Activated CD4-positive, CD25-positive, alpha-beta regulatory T cell (primary cell): ENCODE measurements around the gene NCAPD2.
A peak's percentile ranks its signal among the peaks of the same experiment; 100 is the strongest.
"Not testable (repeated sequence)": the region's sequence is repeated elsewhere in the genome, so short reads cannot be mapped to it uniquely, and the experiment has no call there.

Experiments
- DNase-seq, 4 experiments: peaks; one replicate each; lab custom pipeline; 2025; lab: John Stamatoyannopoulos, UW

NCAPD2 gene

GRCh38 chr12:6463216-6463615 is 30.7 kb upstream of the NCAPD2 start:
- no peak for DNase-seq

DNA sequence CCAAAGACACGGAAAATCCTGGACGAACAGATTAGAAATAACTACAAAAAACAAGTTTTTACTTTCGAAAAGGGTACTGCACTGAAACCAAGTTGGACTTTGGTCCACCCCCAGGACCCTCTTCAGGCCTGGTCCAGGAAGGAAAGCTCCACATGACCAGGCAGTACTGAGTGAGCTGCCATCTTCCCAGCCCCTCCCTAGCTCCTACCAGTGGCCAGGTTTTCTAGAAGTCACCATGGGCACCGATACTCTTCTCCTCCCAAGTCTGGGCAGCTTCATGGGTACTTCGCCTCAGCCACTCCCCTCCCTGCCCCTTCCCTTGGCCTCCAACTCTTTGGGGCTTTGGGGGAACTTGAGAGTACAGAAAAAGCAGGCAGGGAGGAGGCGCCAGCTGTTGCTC is 30.0 kb upstream of the NCAPD2 start:
- DNase-seq = no peak

GRCh38 chr12:6464531-6464930 is 29.4 kb upstream of the NCAPD2 start:
- no peak for DNase-seq

DNA sequence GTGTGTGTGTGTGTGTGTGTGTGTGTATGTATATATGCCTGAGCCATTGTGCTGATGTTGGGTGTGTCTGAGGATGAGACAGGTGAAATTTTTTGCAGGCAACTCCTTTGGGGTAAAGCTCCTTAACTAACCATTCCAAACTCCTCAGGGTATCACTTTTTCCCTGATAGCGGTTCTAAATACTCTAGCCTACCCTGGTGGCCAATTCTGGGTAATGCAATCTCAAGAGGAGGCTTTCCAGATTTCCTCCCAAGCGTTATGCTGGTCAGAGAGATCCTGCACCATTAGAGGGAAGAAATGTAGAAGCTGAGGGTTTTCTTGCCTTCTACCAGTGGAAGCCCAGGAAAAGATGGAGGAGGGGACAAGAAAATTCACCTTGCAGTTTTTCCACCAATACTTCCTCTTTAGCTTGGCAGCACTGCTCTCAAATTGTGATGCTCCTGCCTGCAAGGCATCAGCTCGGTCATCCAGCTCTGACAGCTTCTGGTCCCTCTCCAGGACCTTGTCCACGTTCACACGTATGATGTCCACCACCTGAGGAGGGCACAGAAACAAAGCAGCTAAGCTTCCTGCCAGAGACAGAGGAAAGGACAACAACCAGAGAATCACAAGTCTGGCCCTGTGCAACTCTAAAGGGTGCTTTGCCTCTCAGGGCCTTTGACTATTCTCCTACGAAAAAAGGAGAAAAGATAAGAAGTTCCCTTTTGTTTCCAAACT is 28.3 kb upstream of the NCAPD2 start:
- DNase-seq = peak in 1 of 4 experiments; percentile 18

DNA sequence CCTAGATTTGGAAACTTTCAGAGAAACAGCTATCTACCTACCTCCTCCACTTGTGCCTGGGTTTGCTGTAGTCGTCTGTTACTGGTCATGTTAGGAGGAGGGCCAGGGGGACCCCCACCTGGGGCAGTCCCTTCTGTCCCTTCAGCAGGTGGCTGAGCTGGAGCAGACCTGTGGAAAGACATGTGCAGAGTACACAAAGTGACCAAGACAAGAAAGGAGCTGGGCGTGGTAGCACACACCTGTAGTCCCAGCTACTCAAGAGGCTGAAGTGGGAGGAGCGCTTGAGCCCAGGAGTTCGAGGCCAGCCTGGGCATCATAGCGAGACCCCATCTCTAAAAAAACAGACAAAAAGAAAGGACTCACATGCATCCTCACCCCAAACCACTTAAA is 27.7 kb upstream of the NCAPD2 start:
- no peak for DNase-seq

- DNase-seq = not testable (repeated sequence)
Measured at GRCh38 chr12:6466751-6467150, 27.2 kb upstream of the NCAPD2 start.

DNA sequence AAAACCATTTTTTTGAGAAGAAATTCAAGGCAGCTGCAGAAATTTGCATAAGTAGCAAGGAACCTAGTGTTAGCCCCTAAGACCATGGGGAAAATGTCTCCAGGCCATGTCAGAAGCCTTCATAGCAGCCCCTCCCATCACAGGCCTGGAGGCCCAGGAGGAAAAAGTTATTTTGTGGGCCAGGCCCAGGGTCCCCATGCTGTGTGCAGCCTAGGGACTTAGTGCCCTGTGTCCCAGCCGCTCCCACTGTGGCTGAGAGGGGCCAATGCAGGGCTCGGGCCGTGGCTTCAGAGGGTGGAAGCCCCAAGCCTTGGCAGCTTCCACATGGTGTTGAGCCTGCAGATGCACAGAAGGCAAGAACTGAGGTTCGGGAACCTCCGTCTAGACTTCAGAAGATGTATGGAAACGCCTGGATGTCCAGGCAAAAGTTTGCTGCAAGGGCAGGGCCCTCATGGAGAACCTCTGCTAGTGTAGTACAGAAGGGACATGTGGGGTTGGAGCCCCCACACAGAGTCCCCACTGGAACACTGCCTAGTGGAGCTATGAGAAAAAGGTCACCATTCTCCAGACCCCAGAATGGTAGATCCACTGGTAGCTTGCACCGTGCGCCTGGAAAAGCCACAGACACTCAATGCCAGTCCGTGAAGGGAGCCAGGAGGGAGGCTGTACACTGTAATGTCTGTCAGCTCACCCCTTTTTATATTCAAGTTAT is 26.2 kb upstream of the NCAPD2 start:
- not testable (repeated sequence) for DNase-seq

DNA sequence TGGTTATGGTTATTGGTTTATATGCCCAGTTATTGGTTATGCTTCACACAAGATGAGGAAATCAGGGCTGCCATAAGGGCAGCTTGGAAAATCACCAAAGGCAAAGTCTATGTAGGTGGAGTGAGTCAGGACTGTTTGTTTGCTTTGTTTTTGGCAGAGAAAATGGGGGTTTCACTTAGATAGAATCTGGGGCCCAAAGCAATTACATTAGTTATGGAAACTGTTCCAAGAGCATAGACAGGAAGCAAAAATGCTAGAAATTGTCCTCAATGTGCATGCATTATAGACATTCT is 25.7 kb upstream of the NCAPD2 start:
- DNase-seq = no peak

- no peak for DNase-seq
Measured at GRCh38 chr12:6469092-6469491, 24.8 kb upstream of the NCAPD2 start.

DNA sequence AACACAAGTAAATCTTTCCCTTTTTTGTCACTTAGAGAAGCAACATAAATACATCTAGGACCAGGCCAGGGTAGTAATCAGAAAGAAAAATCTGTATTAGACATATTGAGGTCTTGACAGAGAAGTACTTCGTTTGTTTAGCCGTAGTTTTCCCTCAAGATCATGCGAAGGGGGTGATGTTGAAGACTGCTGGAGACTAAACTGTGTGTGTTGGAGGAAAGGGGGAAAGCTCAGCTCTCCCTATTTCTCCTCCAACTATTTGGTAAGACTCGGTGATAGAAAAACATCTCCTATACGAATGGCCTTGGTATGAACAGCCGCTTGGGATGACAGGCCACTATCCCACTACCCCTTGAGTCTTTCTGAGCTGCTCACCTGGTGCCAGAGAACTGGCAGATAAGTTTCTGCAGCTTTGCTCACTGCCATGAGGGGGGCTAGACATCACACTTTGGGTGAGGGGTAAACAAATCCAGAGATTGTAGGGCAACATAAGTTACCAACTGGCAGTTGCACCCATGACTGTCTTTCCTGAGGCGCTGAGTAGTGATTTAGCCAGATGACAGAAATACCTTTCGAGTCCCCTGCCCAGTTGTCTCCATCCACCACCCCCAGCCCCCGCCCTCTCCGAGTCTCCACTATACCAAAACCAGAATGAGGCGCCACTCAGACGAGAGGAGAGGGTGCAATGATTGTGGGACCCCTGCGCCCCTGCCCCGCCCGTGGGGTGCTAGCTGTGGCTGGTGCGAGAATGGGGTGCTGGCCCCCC is 24.1 kb upstream of the NCAPD2 start:
- DNase-seq = no peak

DNA sequence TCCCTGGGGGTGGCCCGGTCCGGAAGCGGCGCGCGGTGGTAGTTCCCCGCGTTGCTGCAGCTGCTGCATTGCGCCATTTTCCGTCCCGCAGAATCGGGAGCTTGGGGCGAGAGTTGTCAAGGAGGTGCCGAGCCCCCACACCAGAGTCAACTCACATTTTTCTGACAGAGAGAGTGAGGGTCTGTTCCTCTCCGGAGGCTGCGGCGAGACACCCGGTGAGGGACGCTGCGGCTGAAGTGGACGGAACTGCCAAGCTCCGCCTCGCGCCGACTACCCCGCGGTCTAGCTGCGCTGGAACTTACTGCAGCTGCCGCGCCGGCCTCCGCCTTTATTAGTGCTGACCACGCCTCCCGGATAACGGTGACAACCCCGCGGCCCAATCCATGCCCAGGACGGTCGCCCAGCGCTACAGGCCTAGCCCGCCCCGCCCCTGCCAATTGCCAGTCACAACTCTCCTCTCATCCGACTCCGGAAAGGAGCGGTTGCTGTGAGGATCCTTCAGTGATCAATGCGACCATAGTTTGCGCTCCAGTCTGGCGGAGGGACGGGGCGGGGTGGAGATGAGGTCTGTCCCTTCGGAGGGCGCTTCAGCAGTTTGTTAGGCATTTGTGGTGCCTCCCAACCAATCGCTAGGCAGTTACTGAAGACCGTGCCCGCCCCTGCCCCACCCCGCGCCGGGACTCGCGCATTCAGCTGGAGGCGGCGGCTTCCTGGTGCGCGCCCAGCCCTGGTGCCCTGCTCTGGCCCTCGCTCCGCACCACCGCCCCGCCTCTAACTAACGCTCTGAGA is 23.3 kb upstream of the NCAPD2 start, which contains the start of gene VAMP1:
VAMP1 (minus strand) TSS at position 303 of the 789 bp plus-strand sequence; CDS start at position 157, 146 bp downstream.
- peak; percentile 90 to 97 (median 94) for DNase-seq

DNA sequence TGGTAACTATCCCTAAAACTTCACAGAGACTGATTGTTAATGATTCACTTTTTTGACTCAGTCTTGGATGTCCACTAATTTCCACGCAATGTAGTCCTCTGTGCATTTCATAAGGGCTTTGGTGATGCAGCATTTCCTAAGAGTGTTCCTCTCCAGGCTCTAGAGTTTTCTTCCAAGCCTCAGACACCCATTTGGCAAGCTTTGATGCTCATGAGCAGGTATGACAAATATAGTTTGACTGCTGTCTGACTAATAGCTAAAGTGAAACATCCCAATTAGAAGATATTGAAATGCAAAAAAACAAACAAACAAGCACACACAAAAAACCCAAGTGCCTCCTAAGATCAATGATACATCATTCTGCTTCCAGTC is 21.9 kb upstream of the NCAPD2 start:
- no peak for DNase-seq

DNA sequence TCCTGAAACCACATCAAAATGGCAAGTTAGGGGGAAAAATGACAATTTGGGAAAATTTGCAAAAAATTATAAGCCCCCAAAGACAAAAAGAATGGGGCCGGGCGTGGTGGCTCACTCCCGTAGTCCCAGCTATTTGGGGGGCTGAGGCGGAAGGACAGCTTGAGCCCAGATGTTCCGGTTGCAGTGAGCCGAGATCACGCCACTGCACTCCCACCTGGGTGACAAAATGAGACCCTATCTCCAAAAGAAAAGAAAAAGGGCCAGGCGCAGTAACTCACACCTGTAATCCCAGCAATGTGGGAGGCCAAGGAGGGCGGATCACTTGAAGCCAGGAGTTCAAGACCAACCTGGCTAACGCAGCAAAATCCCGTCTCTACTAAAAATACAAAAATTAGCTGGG is 21.4 kb upstream of the NCAPD2 start:
- no peak for DNase-seq

DNA sequence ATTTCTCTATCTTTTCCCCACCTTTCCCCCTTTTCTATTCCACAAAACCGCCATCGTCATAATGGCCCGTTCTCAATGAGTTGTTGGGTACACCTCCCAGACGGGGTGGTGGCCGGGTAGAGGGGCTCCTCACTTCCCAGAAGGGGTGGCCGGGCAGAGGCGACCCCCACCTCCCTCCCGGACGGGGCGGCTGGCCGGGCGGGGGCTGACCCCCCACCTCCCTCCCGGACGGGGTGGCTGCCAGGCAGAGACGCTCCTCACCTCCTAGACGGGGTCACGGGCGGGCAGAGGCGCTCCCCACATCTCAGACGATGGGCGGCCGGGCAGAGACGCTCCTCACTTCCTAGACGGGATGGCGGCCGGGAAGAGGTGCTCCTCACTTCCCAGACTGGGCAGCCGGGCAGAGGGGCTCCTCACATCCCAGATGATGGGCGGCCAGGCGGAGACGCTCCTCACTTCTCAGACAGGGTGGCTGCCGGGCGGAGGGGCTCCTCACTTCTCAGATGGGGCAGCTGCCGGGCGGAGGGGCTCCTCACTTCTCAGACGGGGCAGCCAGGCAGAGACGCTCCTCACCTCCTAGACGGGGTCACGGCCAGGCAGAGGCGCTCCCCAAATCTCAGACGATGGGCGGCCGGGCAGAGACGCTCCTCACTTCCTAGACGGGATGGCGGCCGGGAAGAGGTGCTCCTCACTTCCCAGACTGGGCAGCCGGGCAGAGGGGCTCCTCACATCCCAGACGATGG is 18.5 kb upstream of the NCAPD2 start:
- not testable (repeated sequence) for DNase-seq

- DNase-seq = no peak
Measured at GRCh38 chr12:6476489-6476888, 17.4 kb upstream of the NCAPD2 start.

- not testable (repeated sequence) for DNase-seq
Measured at GRCh38 chr12:6477601-6478377, 16.1 kb upstream of the NCAPD2 start.

DNA sequence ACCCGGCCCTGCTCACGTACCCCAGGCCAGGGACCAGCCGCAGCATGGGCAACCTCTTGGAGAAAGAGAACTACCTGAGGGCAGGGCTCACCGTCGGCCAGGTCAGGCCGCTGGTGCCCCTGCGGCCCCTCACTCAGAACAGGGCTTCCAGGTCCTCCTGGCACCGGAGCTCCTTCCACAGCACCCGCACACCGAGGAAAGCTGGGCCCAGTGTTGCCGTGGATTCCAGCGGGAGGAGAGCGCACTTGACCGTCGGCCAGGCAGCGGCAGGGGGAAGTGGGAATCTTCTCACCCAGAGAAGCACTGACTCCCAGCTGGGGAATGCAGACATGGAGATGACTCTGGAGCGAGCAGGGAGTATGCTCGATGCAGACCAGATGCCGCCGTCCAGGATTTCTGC is 15.5 kb upstream of the NCAPD2 start:
- DNase-seq = no peak

DNA sequence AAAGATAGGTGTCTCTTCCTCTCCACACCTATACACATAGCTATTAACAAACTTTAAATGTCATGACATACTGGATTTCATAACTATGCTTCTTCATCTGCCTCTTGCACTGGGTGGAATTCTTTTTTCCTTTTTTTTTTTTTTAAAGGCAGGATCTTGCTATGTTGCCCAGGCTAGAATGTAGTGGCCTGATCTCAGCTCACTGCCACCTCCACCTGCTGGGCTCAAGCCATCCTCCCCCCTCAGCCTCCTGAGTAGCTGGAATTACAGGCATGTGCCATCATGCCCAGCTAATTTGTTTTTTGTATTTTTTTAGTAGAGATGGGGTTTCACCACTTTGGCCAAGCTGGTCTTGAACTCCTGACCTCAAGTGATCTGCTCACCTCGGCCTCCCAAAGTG is 5.7 kb upstream of the NCAPD2 start:
- DNase-seq = no peak

GRCh38 chr12:6489449-6489848 is 4.5 kb upstream of the NCAPD2 start:
- DNase-seq = no peak

GRCh38 chr12:6490673-6491072 is 3.2 kb upstream of the NCAPD2 start:
- not testable (repeated sequence) for DNase-seq
